Cardiac fibroblast (primary cell): ENCODE data around the gene FGG.

ENCODE experiments used
- DNase-seq, 2 donors: peaks; one replicate each; pipeline versions ENCODE4 v3.0.0 to v3.0.0-alpha.2; 2010; ENCODE audit warnings: low read depth in 2 of 2
- H3K4me3 ChIP-seq, 2 donors: replicated peaks in 1 of 2; 1 replicate in 1 of 2; 2 replicates in 1 of 2; pipeline ENCODE4 v1.5.1; 2011; ENCODE audit warnings: low read depth in 2 of 2, low read length in 2 of 2, mild to moderate bottlenecking in 2 of 2, moderate library complexity in 1 of 2
- TF ChIP-seq, protein P1 (sequence below): IDR thresholded peaks from one replicate; pipeline ENCODE4 v1.5.1; 2011; ENCODE audit warnings: low read depth, mild to moderate bottlenecking, low read length, inconsistent platforms

The FGG gene

GRCh38 chr4:154614306-154614705 lies 1.9 kb upstream of the FGG start:
- DNase-seq: no peak
- no peak overlapping the region for H3K4me3 ChIP-seq
- TF ChIP-seq, protein P1, sequence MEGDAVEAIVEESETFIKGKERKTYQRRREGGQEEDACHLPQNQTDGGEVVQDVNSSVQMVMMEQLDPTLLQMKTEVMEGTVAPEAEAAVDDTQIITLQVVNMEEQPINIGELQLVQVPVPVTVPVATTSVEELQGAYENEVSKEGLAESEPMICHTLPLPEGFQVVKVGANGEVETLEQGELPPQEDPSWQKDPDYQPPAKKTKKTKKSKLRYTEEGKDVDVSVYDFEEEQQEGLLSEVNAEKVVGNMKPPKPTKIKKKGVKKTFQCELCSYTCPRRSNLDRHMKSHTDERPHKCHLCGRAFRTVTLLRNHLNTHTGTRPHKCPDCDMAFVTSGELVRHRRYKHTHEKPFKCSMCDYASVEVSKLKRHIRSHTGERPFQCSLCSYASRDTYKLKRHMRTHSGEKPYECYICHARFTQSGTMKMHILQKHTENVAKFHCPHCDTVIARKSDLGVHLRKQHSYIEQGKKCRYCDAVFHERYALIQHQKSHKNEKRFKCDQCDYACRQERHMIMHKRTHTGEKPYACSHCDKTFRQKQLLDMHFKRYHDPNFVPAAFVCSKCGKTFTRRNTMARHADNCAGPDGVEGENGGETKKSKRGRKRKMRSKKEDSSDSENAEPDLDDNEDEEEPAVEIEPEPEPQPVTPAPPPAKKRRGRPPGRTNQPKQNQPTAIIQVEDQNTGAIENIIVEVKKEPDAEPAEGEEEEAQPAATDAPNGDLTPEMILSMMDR: no peak

- no peak overlapping the region for H3K4me3 ChIP-seq
- no peak for DNase-seq
- TF ChIP-seq, protein P1: no peak
Observed at GRCh38 chr4:154611833-154612232, 623 bp downstream of the FGG start.

- no peak for DNase-seq
- TF ChIP-seq, protein P1: no peak
- no peak overlapping the region for H3K4me3 ChIP-seq
Observed at GRCh38 chr4:154610582-154610981, 1.9 kb downstream of the FGG start.

DNA sequence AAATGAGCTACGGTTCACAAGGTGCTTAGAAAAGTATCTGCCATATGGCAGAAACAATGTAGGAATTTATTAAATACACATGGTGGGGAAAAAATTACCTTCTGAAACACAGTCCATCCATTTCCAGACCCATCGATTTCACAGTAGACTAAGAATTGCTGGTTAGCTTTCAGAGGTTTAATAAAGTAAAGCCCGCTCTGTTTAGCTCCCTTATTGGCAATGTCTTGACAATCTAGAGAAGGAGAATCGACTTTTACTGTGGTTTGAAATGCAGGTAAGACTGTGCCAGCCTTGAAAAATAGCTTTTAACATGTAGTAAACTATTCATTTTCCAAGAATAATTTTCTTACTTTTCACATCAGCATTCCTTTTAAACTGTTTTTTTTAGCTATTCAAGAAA lies 2.9 kb downstream of the FGG start:
- TF ChIP-seq, protein P1: no peak
- DNase-seq: no peak
- no peak overlapping the region for H3K4me3 ChIP-seq

DNA sequence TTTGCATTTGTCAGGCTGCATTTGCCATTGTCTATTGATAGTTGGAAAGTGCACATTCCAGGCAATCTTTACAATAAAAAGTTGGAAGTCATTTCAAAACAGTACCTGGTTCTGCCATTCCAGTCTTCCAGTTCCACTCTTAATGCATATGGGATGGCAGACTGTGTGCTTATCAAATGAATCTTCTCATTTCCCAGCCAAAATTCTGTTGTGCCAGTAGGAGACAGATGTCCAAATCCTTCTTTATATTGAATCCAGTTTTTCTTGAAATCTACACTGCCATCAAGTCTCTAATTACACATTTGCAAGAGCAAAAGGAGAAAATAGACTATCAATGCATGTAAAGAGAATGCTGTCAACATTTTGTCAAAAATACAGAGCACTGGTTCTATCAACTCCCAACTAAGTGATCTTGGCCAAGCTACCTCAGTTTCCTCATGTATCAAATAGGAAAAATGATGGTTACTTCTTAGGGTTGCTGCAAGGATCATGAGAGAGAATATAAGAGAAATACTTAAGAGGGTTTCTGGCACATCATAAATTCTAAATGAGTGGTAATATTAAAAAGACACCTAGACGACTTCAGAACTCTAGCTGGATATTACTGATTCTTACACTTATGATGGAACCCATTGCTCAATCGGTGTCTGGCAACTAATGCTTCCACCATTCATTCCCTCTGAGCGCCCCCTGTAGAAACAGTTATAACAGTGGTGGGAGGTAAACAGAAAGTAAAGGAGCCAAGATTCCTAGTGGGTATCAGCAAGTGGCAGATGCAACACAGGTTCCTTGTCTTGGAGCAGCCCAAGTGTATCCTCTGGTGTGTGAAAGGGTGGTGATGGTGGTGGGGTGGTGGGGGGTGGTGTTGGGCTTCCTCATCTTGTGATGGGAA lies 3.8 kb downstream of the FGG start:
- no peak overlapping the region for H3K4me3 ChIP-seq
- no peak for DNase-seq
- TF ChIP-seq, protein P1: no peak

DNA sequence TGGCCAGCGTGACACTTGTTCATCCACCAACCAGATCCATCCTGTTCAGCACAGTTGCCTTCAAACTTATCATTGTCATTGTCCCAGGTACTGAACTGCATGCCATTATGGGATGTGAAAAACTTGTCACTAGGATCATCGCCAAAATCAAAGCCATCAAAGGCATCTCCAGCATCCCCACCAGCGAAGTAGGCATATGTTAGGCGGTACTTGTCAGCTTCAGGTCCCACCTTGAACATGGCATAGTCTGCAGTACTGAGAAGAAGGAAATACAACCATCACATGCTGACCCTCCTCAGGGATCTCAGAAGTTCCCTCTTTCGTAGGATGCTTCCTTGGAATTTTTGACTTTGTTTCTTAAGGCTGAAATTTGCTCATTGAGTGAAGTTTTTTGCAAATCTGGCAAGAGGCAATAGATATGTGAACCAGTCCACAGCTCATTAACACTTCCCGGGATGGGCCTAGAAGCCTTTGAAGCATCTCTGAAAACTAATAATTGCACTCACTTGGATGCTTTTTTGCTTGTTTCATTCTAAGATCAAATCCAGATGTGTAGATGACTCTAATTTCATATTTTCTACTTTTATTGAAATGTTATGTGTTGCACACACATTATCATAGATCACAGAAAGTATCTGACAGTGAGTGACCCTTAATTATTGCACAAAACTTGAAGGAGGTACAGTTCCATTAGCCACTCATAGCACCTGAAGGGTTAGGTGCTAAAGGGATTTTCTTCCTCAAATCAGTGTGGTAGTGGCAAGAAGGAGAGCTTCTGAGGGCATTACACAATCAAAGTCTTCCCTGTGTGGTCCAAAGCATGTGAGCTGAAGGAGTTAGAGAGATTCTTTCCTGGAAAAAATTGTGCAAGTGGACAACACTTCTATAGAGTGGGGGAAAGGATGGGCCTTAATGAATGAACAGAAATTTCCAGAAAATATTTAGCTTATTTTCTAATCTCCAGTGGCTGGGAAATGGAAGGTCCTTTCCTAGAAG lies 5.4 kb downstream of the FGG start:
- no peak overlapping the region for H3K4me3 ChIP-seq
- no peak for DNase-seq
- TF ChIP-seq, protein P1: no peak
